HEK293 (cell line): ENCODE measurements around the gene FAM131B.

Experiments used
- ATF2 ChIP-seq: fragments of 450-650 bp; formaldehyde crosslinking; IDR thresholded peaks from 2 replicates; pipeline ENCODE4 v1.5.1; 2016; ENCODE audit warnings: missing biosample characterization, missing genetic modification characterization, low read depth
- CTCF ChIP-seq: fragments of 450-650 bp; formaldehyde crosslinking; IDR thresholded peaks from 2 replicates; pipeline ENCODE4 v1.5.1; 2016; ENCODE audit warnings: missing biosample characterization, missing genetic modification characterization
- EGR2 ChIP-seq: fragments of 450-650 bp; formaldehyde crosslinking; IDR thresholded peaks from 2 replicates; pipeline ENCODE4 v1.5.1; 2016; ENCODE audit warnings: low read depth, missing biosample characterization, missing genetic modification characterization
- GFI1B ChIP-seq: fragments of 450-650 bp; formaldehyde crosslinking; IDR thresholded peaks from 2 replicates; pipeline ENCODE4 v1.5.1; 2016; ENCODE audit warnings: missing biosample characterization, missing genetic modification characterization
- HIC1 ChIP-seq: fragments of 450-650 bp; formaldehyde crosslinking; IDR thresholded peaks from 2 replicates; pipeline ENCODE4 v1.5.1; 2016; ENCODE audit warnings: missing biosample characterization, missing genetic modification characterization
- HOXC10 ChIP-seq: sonication (generic); formaldehyde crosslinking; IDR thresholded peaks from 2 replicates; pipeline ENCODE4 v1.8.1; 2023; ENCODE audit warnings: mild to moderate bottlenecking, missing genetic modification reagents
- KLF1 ChIP-seq: fragments of 450-650 bp; formaldehyde crosslinking; IDR thresholded peaks from 2 replicates; pipeline ENCODE4 v1.5.1; 2016; ENCODE audit warnings: missing biosample characterization, missing genetic modification characterization
- KLF17 ChIP-seq: fragments of 450-650 bp; formaldehyde crosslinking; IDR thresholded peaks from 2 replicates; pipeline ENCODE4 v1.5.1; 2016; ENCODE audit warnings: missing biosample characterization, missing genetic modification characterization
- KLF7 ChIP-seq: fragments of 450-650 bp; formaldehyde crosslinking; IDR thresholded peaks from 2 replicates; pipeline ENCODE4 v1.5.1; 2016; ENCODE audit warnings: missing biosample characterization, missing genetic modification characterization, borderline replicate concordance
- MZF1 ChIP-seq: fragments of 450-650 bp; formaldehyde crosslinking; IDR thresholded peaks from 2 replicates; pipeline ENCODE4 v1.5.1; 2017; ENCODE audit warnings: missing biosample characterization, missing genetic modification characterization, borderline replicate concordance
- ZEB2 ChIP-seq: fragments of 450-650 bp; formaldehyde crosslinking; IDR thresholded peaks from 2 replicates; pipeline ENCODE4 v1.5.1; 2016; ENCODE audit warnings: missing biosample characterization, missing genetic modification characterization
- ZNF157 ChIP-seq: fragments of 450-650 bp; formaldehyde crosslinking; IDR thresholded peaks from 2 replicates; pipeline ENCODE4 v1.5.1; 2016; ENCODE audit warnings: missing biosample characterization, missing genetic modification characterization
- ZNF19 ChIP-seq: fragments of 450-650 bp; formaldehyde crosslinking; IDR thresholded peaks from 2 replicates; pipeline ENCODE4; 2016; ENCODE audit warnings: missing biosample characterization, missing genetic modification characterization, low read depth
- ZNF2 ChIP-seq: fragments of 450-650 bp; formaldehyde crosslinking; IDR thresholded peaks from 2 replicates; pipeline ENCODE4 v1.5.1; 2016; ENCODE audit warnings: missing biosample characterization, missing genetic modification characterization
- ZNF280D ChIP-seq: fragments of 450-650 bp; formaldehyde crosslinking; IDR thresholded peaks from 2 replicates; pipeline ENCODE4 v1.5.1; 2016; ENCODE audit warnings: missing biosample characterization, missing genetic modification characterization
- ZNF311 ChIP-seq: fragments of 450-650 bp; formaldehyde crosslinking; IDR thresholded peaks from 2 replicates; pipeline ENCODE4 v1.5.1; 2017; ENCODE audit warnings: missing biosample characterization, missing genetic modification characterization, borderline replicate concordance
- ZNF37A ChIP-seq: fragments of 450-650 bp; IDR thresholded peaks from 2 replicates; pipeline ENCODE4 v1.5.1; 2018; ENCODE audit warnings: missing biosample characterization, missing genetic modification characterization
- ZNF398 ChIP-seq: fragments of 450-650 bp; formaldehyde crosslinking; IDR thresholded peaks from 2 replicates; pipeline ENCODE4 v1.5.1; 2017; ENCODE audit warnings: missing biosample characterization, missing genetic modification characterization
- ZNF404 ChIP-seq: fragments of 450-650 bp; formaldehyde crosslinking; IDR thresholded peaks from 2 replicates; pipeline ENCODE4 v1.5.1; 2017; ENCODE audit warnings: missing biosample characterization, missing genetic modification characterization
- ZNF423 ChIP-seq: fragments of 450-650 bp; formaldehyde crosslinking; IDR thresholded peaks from 2 replicates; pipeline ENCODE4 v1.5.1; 2016; ENCODE audit warnings: missing biosample characterization, missing genetic modification characterization
- ZNF473 ChIP-seq: fragments of 450-650 bp; formaldehyde crosslinking; IDR thresholded peaks from 2 replicates; pipeline ENCODE4 v1.5.1; 2017; ENCODE audit warnings: missing biosample characterization, missing genetic modification characterization
- ZNF48 ChIP-seq: fragments of 450-650 bp; formaldehyde crosslinking; IDR thresholded peaks from 2 replicates; pipeline ENCODE4 v1.5.1; 2016; ENCODE audit warnings: missing biosample characterization, missing genetic modification characterization
- ZNF510 ChIP-seq: fragments of 450-650 bp; formaldehyde crosslinking; IDR thresholded peaks from 2 replicates; pipeline ENCODE4 v1.5.1; 2018; ENCODE audit warnings: mild to moderate bottlenecking, missing genetic modification characterization, missing biosample characterization; ENCODE audit not compliant: insufficient replicate concordance
- ZNF585B ChIP-seq: fragments of 450-650 bp; formaldehyde crosslinking; IDR thresholded peaks from 2 replicates; pipeline ENCODE4 v1.5.1; 2016; ENCODE audit warnings: missing biosample characterization, missing genetic modification characterization
- ZNF610 ChIP-seq: fragments of 450-650 bp; formaldehyde crosslinking; IDR thresholded peaks from 2 replicates; pipeline ENCODE4 v1.5.1; 2016; ENCODE audit warnings: missing biosample characterization, missing genetic modification characterization, borderline replicate concordance
- ZNF658 ChIP-seq: fragments of 450-650 bp; formaldehyde crosslinking; IDR thresholded peaks from 2 replicates; pipeline ENCODE4; 2016; ENCODE audit warnings: missing biosample characterization, missing genetic modification characterization
- ZNF660 ChIP-seq: fragments of 450-650 bp; IDR thresholded peaks from 2 replicates; pipeline ENCODE4 v1.5.1; 2018; ENCODE audit warnings: missing biosample characterization, mild to moderate bottlenecking, missing genetic modification characterization
- ZNF792 ChIP-seq: fragments of 450-650 bp; formaldehyde crosslinking; IDR thresholded peaks from 2 replicates; pipeline ENCODE4 v1.5.1; 2016; ENCODE audit warnings: missing biosample characterization, missing genetic modification characterization

FAM131B gene

GRCh38 chr7:143345428-143345900 lies 17.0 kb downstream of the FAM131B start (continued):
- TF ChIP-seq KLF17 (tag by site-specific recombination) (peak; percentile 62; the same call in 1 of the 2 replicates), EGR2 (tag by site-specific recombination) (peak; percentile 63), ZNF473 (tag by site-specific recombination) (no peak), HOXC10 (no peak), ZNF37A (tag by site-specific recombination) (no peak), ZNF157 (no peak), ZNF585B (tag by site-specific recombination) (no peak), ZNF398 (0 out of 2 replicates have a peak, but pooled peaks have one; percentile 42), ZNF311 (tag by site-specific recombination) (no peak), ZNF423 (tag by site-specific recombination) (peak; percentile 62; the same call in 1 of the 2 replicates), ZNF2 (tag by site-specific recombination) (peak; percentile 70; the same call in 1 of the 2 replicates), KLF1 (tag by site-specific recombination) (no peak), CTCF (tag by site-specific recombination) (peak; percentile 96), ZNF792 (tag by site-specific recombination) (no peak), KLF7 (tag by site-specific recombination) (peak; percentile 59; the same call in 1 of the 2 replicates), ZNF510 (tag by site-specific recombination) (no peak), HIC1 (tag by site-specific recombination) (no peak), MZF1 (tag by site-specific recombination) (no peak), ZNF19 (tag by site-specific recombination) (no peak), ATF2 (tag by site-specific recombination) (no peak), ZNF610 (tag by site-specific recombination) (peak; percentile 61; the same call in 1 of the 2 replicates), ZEB2 (tag by site-specific recombination) (peak; percentile 53; the same call in 1 of the 2 replicates), ZNF660 (tag by site-specific recombination) (no peak), GFI1B (tag by site-specific recombination) (no peak), ZNF404 (tag by site-specific recombination) (no peak), ZNF48 (no peak), ZNF658 (tag by site-specific recombination) (no peak), ZNF280D (tag by site-specific recombination) (no peak)
- TF ChIP-seq, all 188 proteins: peak for 35
